ENCODE measurements around the gene ACACB. TPM values are rescaled to one million over a fixed set of nuclear protein-coding genes. Genes with fewer than 3 reads are reported as not detected.

ACACB gene
- total RNA-seq, 1 experiment from 2014 or later, result 1.6 TPM

DNA sequence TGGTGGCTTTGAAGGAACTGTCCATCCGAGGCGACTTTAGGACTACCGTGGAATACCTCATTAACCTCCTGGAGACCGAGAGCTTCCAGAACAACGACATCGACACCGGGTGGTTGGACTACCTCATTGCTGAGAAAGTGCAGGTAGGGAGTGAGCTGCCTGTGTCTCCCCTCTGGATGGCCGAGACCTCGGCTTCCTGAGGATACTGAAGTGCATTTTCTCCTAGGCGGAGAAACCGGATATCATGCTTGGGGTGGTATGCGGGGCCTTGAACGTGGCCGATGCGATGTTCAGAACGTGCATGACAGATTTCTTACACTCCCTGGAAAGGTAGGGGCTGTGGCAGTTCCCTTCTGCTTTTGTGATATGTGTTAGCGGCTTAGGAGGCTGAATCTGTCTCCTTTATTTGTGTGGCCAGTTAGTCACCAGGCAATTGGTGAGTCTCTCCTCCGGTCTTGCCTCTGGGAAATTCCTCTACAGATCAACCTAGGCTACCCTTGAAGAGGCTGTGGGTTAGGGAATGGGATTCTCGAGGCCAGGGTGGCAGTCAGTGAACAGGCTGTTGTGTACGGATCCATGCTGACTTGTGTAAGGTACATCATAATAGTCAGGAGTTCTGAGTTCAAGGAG is 75.3 kb downstream of the ACACB start:
- no peak for DNase-seq (ENCODE audit: low read depth)
- in situ Hi-C loops (cut with HindIII; ENCODE audit: low pct_unique_long_range_greater_than_20kb, low sequenced_read_pairs), result no loop called here

DNA sequence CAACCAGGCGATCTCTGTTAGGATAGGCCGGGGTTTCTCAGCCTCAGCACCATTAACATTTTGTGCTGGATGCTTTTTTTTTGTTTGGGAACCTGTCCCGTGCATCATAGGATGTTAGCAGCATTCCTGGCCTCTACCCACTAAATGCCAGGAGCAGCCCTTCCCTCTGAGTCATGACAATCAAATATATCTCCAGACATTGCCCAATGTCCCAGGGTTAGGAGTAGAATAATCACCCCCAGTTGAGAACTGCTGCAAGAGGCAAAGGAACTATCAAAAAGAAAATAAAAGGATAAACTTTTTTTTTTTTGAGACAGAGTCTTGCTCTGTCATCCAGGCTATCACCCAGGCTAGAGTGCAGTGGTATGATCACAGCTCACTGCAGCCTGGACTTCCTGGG is 76.0 kb downstream of the ACACB start:
- peak; percentile 44 for DNase-seq (ENCODE audit: low read depth)
- in situ Hi-C loops (cut with HindIII; ENCODE audit: low pct_unique_long_range_greater_than_20kb, low sequenced_read_pairs), result no loop called here

- no peak for DNase-seq (ENCODE audit: low read depth)
- in situ Hi-C loops (cut with HindIII; ENCODE audit: low pct_unique_long_range_greater_than_20kb, low sequenced_read_pairs), result no loop called here
Measured at GRCh38 chr12:109193896-109194295, 77.5 kb downstream of the ACACB start.

DNA sequence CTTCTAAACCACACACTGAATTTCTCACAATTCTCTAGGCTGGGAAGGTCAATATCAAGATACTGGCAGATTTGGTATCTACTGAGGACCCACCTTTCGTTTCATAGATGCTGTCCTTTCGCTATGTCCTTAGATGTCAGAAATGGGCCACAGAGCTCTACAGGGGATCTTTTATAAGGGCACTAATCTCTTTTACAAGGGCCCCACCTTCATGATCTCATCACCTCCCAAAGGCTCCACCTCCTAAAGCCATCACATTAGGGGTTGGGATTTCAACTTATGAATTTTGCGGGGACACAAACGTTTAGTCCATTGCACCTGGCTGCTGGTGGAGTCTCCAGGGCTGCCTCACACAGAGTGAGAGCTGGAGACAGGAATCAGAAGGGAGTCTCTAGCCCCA is 79.9 kb downstream of the ACACB start:
- DNase-seq (ENCODE audit: low read depth), result no peak
- in situ Hi-C loops (cut with HindIII; ENCODE audit: low pct_unique_long_range_greater_than_20kb, low sequenced_read_pairs), result no loop called here

DNA sequence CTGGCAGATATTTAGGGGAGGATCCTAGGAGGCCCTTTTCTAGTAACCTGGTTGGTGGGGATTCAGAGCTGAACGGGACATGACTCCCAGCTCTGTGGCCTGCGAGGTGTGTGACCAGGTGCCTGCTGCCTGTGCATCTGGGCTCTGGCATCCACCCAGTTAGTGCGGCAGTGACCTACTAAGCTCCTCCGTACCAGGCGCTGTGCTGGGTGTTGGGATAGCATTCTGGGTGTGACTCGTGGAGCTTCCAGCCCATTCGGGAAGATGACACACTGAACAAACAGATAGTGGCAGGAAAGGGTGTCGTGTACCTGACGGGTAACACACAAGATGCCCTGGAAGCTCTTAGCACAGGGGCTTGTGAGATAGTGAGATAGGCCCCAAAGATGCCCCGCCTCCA is 80.9 kb downstream of the ACACB start:
- in situ Hi-C loops (cut with HindIII; ENCODE audit: low pct_unique_long_range_greater_than_20kb, low sequenced_read_pairs), result no loop called here
- no peak for DNase-seq (ENCODE audit: low read depth)

GRCh38 chr12:109199324-109199723 is 82.9 kb downstream of the ACACB start:
- in situ Hi-C loops (cut with HindIII; ENCODE audit: low pct_unique_long_range_greater_than_20kb, low sequenced_read_pairs), result no loop called here

GRCh38 chr12:109200825-109201495 is 84.6 kb downstream of the ACACB start:
- in situ Hi-C loops (cut with HindIII; ENCODE audit: low pct_unique_long_range_greater_than_20kb, low sequenced_read_pairs), result no loop called here
- DNase-seq (ENCODE audit: low read depth), result no peak

More at GRCh38 chr12:109199324-109199723, 82.9 kb downstream of the ACACB start:
- no peak for DNase-seq (ENCODE audit: low read depth)

GRCh38 chr12:109201496-109201885 is 85.1 kb downstream of the ACACB start:
- DNase-seq (ENCODE audit: low read depth), result no peak

DNA sequence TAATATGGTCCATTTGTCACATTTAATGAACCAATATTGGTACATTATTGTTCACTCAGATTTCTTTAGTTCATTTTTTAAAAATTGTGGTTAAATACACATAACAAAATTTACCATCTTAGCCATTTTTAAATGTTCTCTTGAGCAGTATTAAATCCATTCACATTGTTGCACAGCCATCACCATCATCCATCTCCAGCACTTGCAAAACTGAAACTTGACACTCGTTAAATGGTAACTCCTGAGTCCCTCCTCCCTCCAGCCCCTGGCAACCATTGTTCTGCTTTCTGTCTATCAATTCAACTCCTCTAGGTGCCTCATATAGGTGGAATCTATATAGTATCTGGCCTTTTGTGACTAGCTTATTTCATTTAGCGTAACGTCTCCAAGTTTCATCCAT is 86.4 kb downstream of the ACACB start:
- in situ Hi-C loops (cut with HindIII; ENCODE audit: low pct_unique_long_range_greater_than_20kb, low sequenced_read_pairs), result no loop called here
- DNase-seq (ENCODE audit: low read depth), result no peak

More at GRCh38 chr12:109201496-109201885, 85.1 kb downstream of the ACACB start:
- in situ Hi-C loops (cut with HindIII; ENCODE audit: low pct_unique_long_range_greater_than_20kb, low sequenced_read_pairs), result no loop called here

DNA sequence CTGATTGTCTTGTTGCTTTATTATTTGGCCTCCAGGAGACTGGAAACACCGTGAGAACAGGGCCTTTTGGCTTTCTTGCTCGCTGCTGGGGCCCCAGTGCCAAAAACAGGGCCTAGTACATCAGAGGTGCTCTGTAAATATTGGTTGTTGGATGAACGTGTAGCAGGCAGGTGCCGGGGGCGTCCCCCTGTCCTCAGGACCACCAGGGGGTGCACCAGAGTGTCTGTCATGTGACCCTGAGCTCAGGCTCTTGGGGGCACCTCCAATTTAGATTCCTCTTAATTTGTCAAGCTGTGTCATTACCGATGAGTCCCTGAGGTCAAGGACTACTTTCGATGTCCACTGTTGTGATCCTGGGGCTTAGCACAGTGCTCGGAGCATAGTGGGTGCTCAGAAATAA is 87.1 kb downstream of the ACACB start:
- in situ Hi-C loops (cut with HindIII; ENCODE audit: low pct_unique_long_range_greater_than_20kb, low sequenced_read_pairs), result no loop called here
- no peak for DNase-seq (ENCODE audit: low read depth)

DNA sequence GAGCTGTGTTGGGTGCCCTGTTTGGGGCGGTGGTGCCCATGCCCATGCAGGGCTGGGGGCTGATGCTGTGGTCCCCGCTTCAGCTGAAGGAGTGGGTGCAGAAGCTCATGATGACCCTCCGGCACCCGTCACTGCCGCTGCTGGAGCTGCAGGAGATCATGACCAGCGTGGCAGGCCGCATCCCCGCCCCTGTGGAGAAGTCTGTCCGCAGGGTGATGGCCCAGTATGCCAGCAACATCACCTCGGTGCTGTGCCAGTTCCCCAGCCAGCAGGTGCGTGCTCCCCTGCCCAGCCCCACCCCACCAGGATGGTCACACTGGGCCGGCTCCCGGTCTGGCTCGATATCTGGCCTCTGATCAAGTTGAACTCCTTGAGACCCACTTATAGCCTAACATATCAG is 92.7 kb downstream of the ACACB start:
- in situ Hi-C loops (cut with HindIII; ENCODE audit: low pct_unique_long_range_greater_than_20kb, low sequenced_read_pairs), result no loop called here
- DNase-seq (ENCODE audit: low read depth), result no peak

DNA sequence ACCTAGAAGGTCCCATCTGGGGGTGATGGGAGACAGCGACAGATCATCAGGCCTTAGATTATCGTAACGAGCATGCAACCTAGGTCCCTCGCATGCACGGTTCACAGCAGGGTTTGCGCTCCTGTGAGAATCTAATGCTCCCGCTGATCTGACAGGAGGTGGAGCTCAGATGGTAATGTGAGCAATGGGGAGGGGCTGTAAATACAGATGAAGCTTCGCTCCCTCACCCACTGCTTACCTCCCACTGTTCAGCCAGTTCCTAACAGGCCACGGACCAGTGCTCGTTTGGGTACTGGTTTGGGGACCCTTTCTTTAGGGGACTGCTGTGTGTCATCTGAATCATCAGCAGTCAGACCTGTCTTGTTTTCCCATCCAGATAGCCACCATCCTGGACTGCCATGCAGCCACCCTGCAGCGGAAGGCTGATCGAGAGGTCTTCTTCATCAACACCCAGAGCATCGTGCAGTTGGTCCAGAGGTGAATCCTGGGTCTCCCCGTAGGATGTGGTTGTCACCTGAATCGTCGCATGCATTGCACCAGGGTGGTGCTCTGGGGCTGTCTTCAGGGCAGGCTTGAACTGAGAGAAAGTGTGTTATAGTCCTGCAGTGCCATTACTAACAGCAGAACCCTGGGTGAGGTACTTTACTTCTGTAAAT is 96.2 kb downstream of the ACACB start:
- in situ Hi-C loops (cut with HindIII; ENCODE audit: low pct_unique_long_range_greater_than_20kb, low sequenced_read_pairs), result no loop called here
- no peak for DNase-seq (ENCODE audit: low read depth)

GRCh38 chr12:109214131-109214530 is 97.7 kb downstream of the ACACB start:
- in situ Hi-C loops (cut with HindIII; ENCODE audit: low pct_unique_long_range_greater_than_20kb, low sequenced_read_pairs), result no loop called here
- DNase-seq (ENCODE audit: low read depth), result no peak

DNA sequence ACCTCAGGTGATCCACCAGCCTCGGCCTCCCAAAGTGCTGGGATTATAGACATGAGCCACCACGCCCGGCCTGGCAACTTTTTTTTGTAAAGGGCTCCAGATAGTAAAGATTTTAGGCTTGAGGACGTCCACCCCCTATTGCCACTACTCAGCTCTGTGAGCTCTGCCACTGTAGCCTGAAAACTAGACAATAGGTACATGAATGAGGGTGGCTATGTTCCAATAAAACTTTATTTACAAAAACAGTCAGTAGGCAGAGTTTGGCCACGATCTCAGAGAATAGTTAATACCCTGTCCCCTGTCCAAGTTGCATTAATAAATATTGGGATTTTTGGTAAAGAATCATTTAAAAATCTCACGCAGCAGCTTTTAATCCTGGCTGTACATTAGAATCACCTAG is 102.6 kb downstream of the ACACB start:
- in situ Hi-C loops (cut with HindIII; ENCODE audit: low pct_unique_long_range_greater_than_20kb, low sequenced_read_pairs), result no loop called here
- no peak for DNase-seq (ENCODE audit: low read depth)

DNA sequence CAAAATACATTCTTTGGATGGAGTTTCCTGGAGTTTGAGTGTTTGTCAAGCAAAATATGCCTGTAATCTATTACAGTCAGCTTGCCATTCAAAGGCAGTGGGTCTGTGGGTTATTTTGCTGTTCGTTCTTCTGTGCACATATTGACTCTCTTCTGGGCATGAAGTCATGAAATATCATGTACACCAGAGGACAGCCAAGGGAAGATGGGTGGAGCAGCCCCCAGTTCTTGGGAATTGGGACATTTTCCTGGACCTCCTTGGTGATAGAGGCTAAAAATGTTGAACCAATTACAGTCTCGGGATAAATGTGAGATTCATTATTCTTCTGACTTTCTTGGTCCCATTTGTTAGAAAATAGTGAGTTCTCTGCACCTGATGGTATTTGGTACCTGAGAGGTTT is 103.6 kb downstream of the ACACB start:
- DNase-seq (ENCODE audit: low read depth), result no peak
- in situ Hi-C loops (cut with HindIII; ENCODE audit: low pct_unique_long_range_greater_than_20kb, low sequenced_read_pairs), result no loop called here

DNA sequence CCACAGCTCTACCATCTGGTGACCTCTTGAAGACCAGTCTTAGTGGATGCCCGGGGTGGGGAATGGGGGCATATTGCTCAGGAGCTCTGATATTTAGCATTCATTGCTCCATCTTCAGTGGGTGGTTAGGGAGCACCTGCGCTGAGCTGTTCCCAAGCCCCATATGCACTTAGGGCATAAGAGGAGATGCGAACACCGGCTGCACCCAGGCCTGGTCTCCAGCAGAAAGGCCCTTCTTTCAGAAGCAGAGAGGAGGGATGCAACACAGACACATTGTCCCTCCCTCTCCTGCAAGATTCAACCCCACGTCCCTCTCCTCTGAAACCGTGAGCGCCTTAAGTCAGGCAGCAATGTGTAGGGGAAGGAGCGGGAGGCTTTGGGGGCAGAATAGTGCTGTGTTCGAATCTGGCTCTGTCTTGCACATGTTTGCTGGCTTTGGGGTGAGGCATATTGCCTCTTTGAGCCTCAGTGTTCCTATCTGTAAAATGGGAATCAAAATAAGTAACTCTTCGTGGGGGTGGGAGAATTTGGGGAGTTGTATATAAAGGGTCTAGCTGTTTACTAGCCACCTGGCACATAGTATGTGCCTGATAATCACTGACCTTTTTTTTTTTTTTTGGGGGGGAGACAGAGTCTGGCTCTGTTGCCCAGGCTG is 105.0 kb downstream of the ACACB start:
- in situ Hi-C loops (cut with HindIII; ENCODE audit: low pct_unique_long_range_greater_than_20kb, low sequenced_read_pairs), result no loop called here
- no peak for DNase-seq (ENCODE audit: low read depth)

DNA sequence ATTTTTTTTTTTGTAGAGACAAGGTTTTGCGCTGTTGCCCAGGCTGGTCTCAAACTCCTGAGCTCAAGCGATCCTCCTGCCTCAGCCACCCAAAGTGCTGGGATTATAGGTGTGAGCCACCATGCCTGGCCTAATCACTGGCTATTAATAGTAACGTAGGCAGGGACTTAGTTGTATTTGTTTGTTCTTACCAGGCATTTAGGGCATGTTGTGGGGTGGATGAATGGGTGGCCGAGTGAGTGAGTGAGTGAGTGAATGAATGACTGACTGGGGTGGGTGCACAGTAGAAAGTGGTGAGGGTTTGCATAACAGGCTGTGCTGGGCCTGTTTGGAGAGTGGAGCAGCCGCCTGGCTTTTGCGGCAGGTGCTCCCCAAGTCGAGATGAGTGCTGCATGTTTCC is 105.7 kb downstream of the ACACB start:
- DNase-seq (ENCODE audit: low read depth), result no peak
- in situ Hi-C loops (cut with HindIII; ENCODE audit: low pct_unique_long_range_greater_than_20kb, low sequenced_read_pairs), result no loop called here

GRCh38 chr12:109222496-109222895 is 106.1 kb downstream of the ACACB start:
- in situ Hi-C loops (cut with HindIII; ENCODE audit: low pct_unique_long_range_greater_than_20kb, low sequenced_read_pairs), result no loop called here
- DNase-seq (ENCODE audit: low read depth), result no peak

DNA sequence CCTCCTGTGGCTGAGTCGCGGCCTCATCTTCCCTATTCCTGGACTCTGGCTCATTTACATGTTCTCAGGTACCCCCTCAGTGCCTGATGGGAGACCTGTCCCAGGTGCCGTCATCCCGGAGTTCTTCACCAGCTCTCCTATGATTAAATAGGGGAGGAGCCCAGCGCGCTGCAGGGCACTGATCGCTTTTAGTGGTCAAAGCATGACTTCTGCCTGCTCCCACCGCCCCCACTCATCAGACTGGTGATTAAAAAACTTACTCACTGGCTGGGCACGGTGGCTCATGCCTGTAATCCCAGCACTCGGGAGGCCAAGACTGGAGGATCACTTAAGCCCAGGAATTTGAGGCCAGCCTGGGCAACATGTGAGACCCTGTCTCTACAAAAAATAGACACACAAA is 106.8 kb downstream of the ACACB start:
- no peak for DNase-seq (ENCODE audit: low read depth)
- in situ Hi-C loops (cut with HindIII; ENCODE audit: low pct_unique_long_range_greater_than_20kb, low sequenced_read_pairs), result no loop called here
